HEK293 (cell line): ENCODE data around the gene ITGA7.

Source experiments
- CTCF ChIA-PET: fragments of 350-600 bp; formaldehyde crosslinking; extraction: SDS; loops from one replicate; lab custom pipeline; 2021; ENCODE audit warnings: antibody characterized with exemption; lab: Yijun Ruan, JAX
- POLR2A ChIA-PET: fragments of 300-600 bp; formaldehyde crosslinking; extraction: SDS; loops from one replicate; lab custom pipeline; 2020; ENCODE audit warnings: antibody characterized with exemption, inconsistent platforms; lab: Yijun Ruan, JAX
- H3K27ac ChIP-seq: fragments of 200-500 bp; sonication (Bioruptor generic); 2 replicates; pipeline ENCODE4 v1.5.1; 2014; ENCODE audit warnings: low read depth, low read length, control low read depth, inconsistent platforms; ENCODE audit errors: extremely low read depth
- H3K36me3 ChIP-seq, 2 experiments: fragments of 200-500 bp in 1 of 2; sonication (Bioruptor generic) in 1 of 2; 1 replicate in 1 of 2; 2 replicates in 1 of 2; pipeline ENCODE4 v1.5.1; 2014 to 2017; ENCODE audit warnings: inconsistent platforms in 2 of 2, low read length in 2 of 2; ENCODE audit not compliant: control insufficient read depth in 2 of 2, insufficient read depth in 1 of 2
- H3K4me1 ChIP-seq: fragments of 200-500 bp; sonication (Bioruptor generic); 2 replicates; pipeline ENCODE4 v1.5.1; 2014; ENCODE audit warnings: mild to moderate bottlenecking, low read length, inconsistent platforms; ENCODE audit not compliant: control insufficient read depth, insufficient read depth
- H3K4me3 ChIP-seq: 2 replicates; pipeline ENCODE4 v1.5.1; 2011; ENCODE audit warnings: low read depth, mild to moderate bottlenecking, control low read depth, low read length, moderate library complexity
- H3K9me3 ChIP-seq: fragments of 200-500 bp; sonication (Bioruptor generic); 2 replicates; pipeline ENCODE4 v1.5.1; 2014; ENCODE audit warnings: low read depth, low read length, inconsistent platforms; ENCODE audit not compliant: control insufficient read depth, insufficient read depth
- EGR2 ChIP-seq: fragments of 450-650 bp; formaldehyde crosslinking; IDR thresholded peaks from 2 replicates; pipeline ENCODE4 v1.5.1; 2016; ENCODE audit warnings: low read depth, missing biosample characterization, missing genetic modification characterization
- KLF9 ChIP-seq: fragments of 450-650 bp; formaldehyde crosslinking; IDR thresholded peaks from 2 replicates; pipeline ENCODE4 v1.5.1; 2016; ENCODE audit warnings: missing biosample characterization, missing genetic modification characterization, low read depth
- MEIS1 ChIP-seq: sonication (generic); formaldehyde crosslinking; IDR thresholded peaks from 2 replicates; pipeline ENCODE4 v1.8.1; 2022; ENCODE audit warnings: missing genetic modification reagents, mild to moderate bottlenecking, borderline replicate concordance
- ZBTB17 ChIP-seq: fragments of 450-650 bp; formaldehyde crosslinking; IDR thresholded peaks from 2 replicates; pipeline ENCODE4 v1.5.1; 2016; ENCODE audit warnings: missing biosample characterization, missing genetic modification characterization
- ZFP41 ChIP-seq: fragments of 450-650 bp; formaldehyde crosslinking; IDR thresholded peaks from 2 replicates; pipeline ENCODE4 v1.5.1; 2016; ENCODE audit warnings: missing biosample characterization, missing genetic modification characterization, borderline replicate concordance
- ZNF202 ChIP-seq: fragments of 450-650 bp; formaldehyde crosslinking; IDR thresholded peaks from 2 replicates; pipeline ENCODE4 v1.5.1; 2016; ENCODE audit warnings: missing biosample characterization, missing genetic modification characterization, borderline replicate concordance
- ZNF335 ChIP-seq: fragments of 450-650 bp; formaldehyde crosslinking; conservative IDR thresholded peaks from 2 replicates; pipeline ENCODE4 v1.5.1; 2016; ENCODE audit warnings: missing biosample characterization, missing genetic modification characterization
- ZNF426 ChIP-seq: fragments of 450-650 bp; formaldehyde crosslinking; IDR thresholded peaks from 2 replicates; pipeline ENCODE4 v1.5.1; 2017; ENCODE audit warnings: missing biosample characterization, missing genetic modification characterization, mild to moderate bottlenecking, inconsistent platforms, moderate library complexity
- ZNF48 ChIP-seq: fragments of 450-650 bp; formaldehyde crosslinking; IDR thresholded peaks from 2 replicates; pipeline ENCODE4 v1.5.1; 2016; ENCODE audit warnings: missing biosample characterization, missing genetic modification characterization
- ZNF521 ChIP-seq: fragments of 450-650 bp; formaldehyde crosslinking; IDR thresholded peaks from 2 replicates; pipeline ENCODE4 v1.5.1; 2017; ENCODE audit warnings: missing biosample characterization, mild to moderate bottlenecking, missing genetic modification characterization
- ZNF560 ChIP-seq: fragments of 450-650 bp; formaldehyde crosslinking; IDR thresholded peaks from 2 replicates; pipeline ENCODE4 v1.5.1; 2017; ENCODE audit warnings: missing biosample characterization, missing genetic modification characterization, borderline replicate concordance
- ZNF76 ChIP-seq: fragments of 450-650 bp; formaldehyde crosslinking; IDR thresholded peaks from 2 replicates; pipeline ENCODE4; 2016; ENCODE audit warnings: low read depth, missing biosample characterization, missing genetic modification characterization, borderline replicate concordance
- ZNF837 ChIP-seq: fragments of 450-650 bp; formaldehyde crosslinking; IDR thresholded peaks from 2 replicates; pipeline ENCODE4 v1.5.1; 2016; ENCODE audit warnings: missing biosample characterization, missing genetic modification characterization
- ZXDB ChIP-seq: fragments of 450-650 bp; formaldehyde crosslinking; IDR thresholded peaks from 2 replicates; pipeline ENCODE4 v1.5.1; 2016; ENCODE audit warnings: missing biosample characterization, missing genetic modification characterization
- TF ChIP-seq, protein P1 (sequence below): sonication (generic); formaldehyde crosslinking; IDR thresholded peaks from 2 replicates; pipeline ENCODE4 v1.8.1; 2022; ENCODE audit warnings: mild to moderate bottlenecking, moderate library complexity, missing genetic modification reagents
- TF ChIP-seq, protein P2 (sequence below): fragments of 450-650 bp; formaldehyde crosslinking; IDR thresholded peaks from 2 replicates; pipeline ENCODE4 v1.5.0; 2017; ENCODE audit warnings: missing biosample characterization, missing genetic modification characterization, borderline replicate concordance
- TF ChIP-seq, protein P3 (sequence below): fragments of 450-650 bp; formaldehyde crosslinking; IDR thresholded peaks from 2 replicates; pipeline ENCODE4 v1.5.1; 2016; ENCODE audit warnings: missing biosample characterization, missing genetic modification characterization
- TF ChIP-seq, protein P4 (sequence below): fragments of 450-650 bp; formaldehyde crosslinking; IDR thresholded peaks from 2 replicates; pipeline ENCODE4 v1.5.1; 2016; ENCODE audit warnings: missing biosample characterization, missing genetic modification characterization

The ITGA7 gene

GRCh38 chr12:55743406-55744339 lies 36.0 kb upstream of the ITGA7 start (continued):
- TF ChIP-seq, protein P1, sequence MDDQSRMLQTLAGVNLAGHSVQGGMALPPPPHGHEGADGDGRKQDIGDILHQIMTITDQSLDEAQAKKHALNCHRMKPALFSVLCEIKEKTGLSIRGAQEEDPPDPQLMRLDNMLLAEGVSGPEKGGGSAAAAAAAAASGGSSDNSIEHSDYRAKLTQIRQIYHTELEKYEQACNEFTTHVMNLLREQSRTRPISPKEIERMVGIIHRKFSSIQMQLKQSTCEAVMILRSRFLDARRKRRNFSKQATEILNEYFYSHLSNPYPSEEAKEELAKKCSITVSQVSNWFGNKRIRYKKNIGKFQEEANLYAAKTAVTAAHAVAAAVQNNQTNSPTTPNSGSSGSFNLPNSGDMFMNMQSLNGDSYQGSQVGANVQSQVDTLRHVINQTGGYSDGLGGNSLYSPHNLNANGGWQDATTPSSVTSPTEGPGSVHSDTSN (CRISPR knock-in tag): 0 out of 2 replicates have a peak, but pooled peaks have one; percentile 22
- TF ChIP-seq, protein P2, sequence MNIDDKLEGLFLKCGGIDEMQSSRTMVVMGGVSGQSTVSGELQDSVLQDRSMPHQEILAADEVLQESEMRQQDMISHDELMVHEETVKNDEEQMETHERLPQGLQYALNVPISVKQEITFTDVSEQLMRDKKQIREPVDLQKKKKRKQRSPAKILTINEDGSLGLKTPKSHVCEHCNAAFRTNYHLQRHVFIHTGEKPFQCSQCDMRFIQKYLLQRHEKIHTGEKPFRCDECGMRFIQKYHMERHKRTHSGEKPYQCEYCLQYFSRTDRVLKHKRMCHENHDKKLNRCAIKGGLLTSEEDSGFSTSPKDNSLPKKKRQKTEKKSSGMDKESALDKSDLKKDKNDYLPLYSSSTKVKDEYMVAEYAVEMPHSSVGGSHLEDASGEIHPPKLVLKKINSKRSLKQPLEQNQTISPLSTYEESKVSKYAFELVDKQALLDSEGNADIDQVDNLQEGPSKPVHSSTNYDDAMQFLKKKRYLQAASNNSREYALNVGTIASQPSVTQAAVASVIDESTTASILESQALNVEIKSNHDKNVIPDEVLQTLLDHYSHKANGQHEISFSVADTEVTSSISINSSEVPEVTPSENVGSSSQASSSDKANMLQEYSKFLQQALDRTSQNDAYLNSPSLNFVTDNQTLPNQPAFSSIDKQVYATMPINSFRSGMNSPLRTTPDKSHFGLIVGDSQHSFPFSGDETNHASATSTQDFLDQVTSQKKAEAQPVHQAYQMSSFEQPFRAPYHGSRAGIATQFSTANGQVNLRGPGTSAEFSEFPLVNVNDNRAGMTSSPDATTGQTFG (tag by site-specific recombination): no peak
- TF ChIP-seq EGR2: peak; percentile 39; the same call in 1 of the 2 replicates
- no peak for TF ChIP-seq ZNF837 (tag by site-specific recombination)
- TF ChIP-seq ZNF426: no peak
- TF ChIP-seq ZNF560 (tag by site-specific recombination): no peak
- 0 out of 2 replicates have a peak, but pooled peaks have one; percentile 29 for TF ChIP-seq ZXDB (tag by site-specific recombination)
- no peak for TF ChIP-seq ZNF48 (tag by site-specific recombination)
- no peak for TF ChIP-seq ZNF202 (tag by site-specific recombination)
- 0 out of 2 replicates have a peak, but pooled peaks have one; percentile 24 for TF ChIP-seq ZNF76 (tag by site-specific recombination)

- H3K4me1 ChIP-seq: peaks cover 14% of the 10 kb centered on the region; the same call in 1 of the 2 replicates
- CTCF ChIA-PET: interaction anchor here (0.7 to 1.4 kb wide), 4 partner anchors 13 to 301 kb away, joined by 3 to 4 read pairs (median 4); no protein-coding TSS in a partner anchor
- H3K4me3 ChIP-seq: peak within 1 kb of the TSS; percentile 65
- no peaks in the 10 kb centered on the region for H3K9me3 ChIP-seq
- peaks cover 0 to 13% of the 10 kb centered on the region in 2 experiments; a peak in 1 of 3 replicates for H3K36me3 ChIP-seq
- POLR2A ChIA-PET: interaction anchor here (0.6 to 2.5 kb wide), 12 partner anchors 10 to 488 kb away, joined by 3 to 17 read pairs (median 5); partner anchors contain the start of genes CD63, DNAJC14, ORMDL2 and RAB5B
- peak within 1 kb of the TSS; percentile 68; the same call in 1 of the 2 replicates for H3K27ac ChIP-seq
- TF ChIP-seq, protein P2 (tag by site-specific recombination): no peak
- no peak for TF ChIP-seq ZFP41 (tag by site-specific recombination)
- TF ChIP-seq ZBTB17 (tag by site-specific recombination): peak; percentile 96
- no peak for TF ChIP-seq MEIS1 (CRISPR knock-in tag)
- TF ChIP-seq, protein P3, sequence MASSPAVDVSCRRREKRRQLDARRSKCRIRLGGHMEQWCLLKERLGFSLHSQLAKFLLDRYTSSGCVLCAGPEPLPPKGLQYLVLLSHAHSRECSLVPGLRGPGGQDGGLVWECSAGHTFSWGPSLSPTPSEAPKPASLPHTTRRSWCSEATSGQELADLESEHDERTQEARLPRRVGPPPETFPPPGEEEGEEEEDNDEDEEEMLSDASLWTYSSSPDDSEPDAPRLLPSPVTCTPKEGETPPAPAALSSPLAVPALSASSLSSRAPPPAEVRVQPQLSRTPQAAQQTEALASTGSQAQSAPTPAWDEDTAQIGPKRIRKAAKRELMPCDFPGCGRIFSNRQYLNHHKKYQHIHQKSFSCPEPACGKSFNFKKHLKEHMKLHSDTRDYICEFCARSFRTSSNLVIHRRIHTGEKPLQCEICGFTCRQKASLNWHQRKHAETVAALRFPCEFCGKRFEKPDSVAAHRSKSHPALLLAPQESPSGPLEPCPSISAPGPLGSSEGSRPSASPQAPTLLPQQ (tag by site-specific recombination): peak; percentile 61
- peak; percentile 68; the same call in 1 of the 2 replicates for TF ChIP-seq KLF9
- TF ChIP-seq ZNF202 (tag by site-specific recombination): no peak; the same call in 1 of the 2 replicates
- TF ChIP-seq, protein P4, sequence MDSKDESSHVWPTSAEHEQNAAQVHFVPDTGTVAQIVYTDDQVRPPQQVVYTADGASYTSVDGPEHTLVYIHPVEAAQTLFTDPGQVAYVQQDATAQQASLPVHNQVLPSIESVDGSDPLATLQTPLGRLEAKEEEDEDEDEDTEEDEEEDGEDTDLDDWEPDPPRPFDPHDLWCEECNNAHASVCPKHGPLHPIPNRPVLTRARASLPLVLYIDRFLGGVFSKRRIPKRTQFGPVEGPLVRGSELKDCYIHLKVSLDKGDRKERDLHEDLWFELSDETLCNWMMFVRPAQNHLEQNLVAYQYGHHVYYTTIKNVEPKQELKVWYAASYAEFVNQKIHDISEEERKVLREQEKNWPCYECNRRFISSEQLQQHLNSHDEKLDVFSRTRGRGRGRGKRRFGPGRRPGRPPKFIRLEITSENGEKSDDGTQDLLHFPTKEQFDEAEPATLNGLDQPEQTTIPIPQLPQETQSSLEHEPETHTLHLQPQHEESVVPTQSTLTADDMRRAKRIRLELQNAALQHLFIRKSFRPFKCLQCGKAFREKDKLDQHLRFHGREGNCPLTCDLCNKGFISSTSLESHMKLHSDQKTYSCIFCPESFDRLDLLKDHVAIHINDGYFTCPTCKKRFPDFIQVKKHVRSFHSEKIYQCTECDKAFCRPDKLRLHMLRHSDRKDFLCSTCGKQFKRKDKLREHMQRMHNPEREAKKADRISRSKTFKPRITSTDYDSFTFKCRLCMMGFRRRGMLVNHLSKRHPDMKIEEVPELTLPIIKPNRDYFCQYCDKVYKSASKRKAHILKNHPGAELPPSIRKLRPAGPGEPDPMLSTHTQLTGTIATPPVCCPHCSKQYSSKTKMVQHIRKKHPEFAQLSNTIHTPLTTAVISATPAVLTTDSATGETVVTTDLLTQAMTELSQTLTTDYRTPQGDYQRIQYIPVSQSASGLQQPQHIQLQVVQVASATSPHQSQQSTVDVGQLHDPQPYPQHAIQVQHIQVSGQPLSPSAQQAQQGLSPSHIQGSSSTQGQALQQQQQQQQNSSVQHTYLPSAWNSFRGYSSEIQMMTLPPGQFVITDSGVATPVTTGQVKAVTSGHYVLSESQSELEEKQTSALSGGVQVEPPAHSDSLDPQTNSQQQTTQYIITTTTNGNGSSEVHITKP (tag by site-specific recombination): 0 out of 2 replicates have a peak, but pooled peaks have one; percentile 15
- TF ChIP-seq ZNF335 (tag by site-specific recombination): peak; percentile 31; the same call in 1 of the 2 replicates
- no peak for TF ChIP-seq ZNF521 (tag by site-specific recombination)
These were observed 35.2 kb upstream of the ITGA7 start, which contains the start of gene GDF11 for GRCh38 chr12:55742719-55743405. Gene GDF11, plus strand, starts transcription at chr12:55743122. Its CDS starts 195 bp downstream, at chr12:55743317.
